Measurements from ENCODE around the gene COL25A1. TPM values are rescaled to one million over a fixed set of nuclear protein-coding genes. Genes with fewer than 3 reads are reported as not detected.
"Not testable (repeated sequence)": the region's sequence is repeated elsewhere in the genome, so short reads cannot be mapped to it uniquely, and the experiment has no call there.

Gene COL25A1
- total RNA-seq, 1 donor from 2014 or later: 2.5 TPM

DNA sequence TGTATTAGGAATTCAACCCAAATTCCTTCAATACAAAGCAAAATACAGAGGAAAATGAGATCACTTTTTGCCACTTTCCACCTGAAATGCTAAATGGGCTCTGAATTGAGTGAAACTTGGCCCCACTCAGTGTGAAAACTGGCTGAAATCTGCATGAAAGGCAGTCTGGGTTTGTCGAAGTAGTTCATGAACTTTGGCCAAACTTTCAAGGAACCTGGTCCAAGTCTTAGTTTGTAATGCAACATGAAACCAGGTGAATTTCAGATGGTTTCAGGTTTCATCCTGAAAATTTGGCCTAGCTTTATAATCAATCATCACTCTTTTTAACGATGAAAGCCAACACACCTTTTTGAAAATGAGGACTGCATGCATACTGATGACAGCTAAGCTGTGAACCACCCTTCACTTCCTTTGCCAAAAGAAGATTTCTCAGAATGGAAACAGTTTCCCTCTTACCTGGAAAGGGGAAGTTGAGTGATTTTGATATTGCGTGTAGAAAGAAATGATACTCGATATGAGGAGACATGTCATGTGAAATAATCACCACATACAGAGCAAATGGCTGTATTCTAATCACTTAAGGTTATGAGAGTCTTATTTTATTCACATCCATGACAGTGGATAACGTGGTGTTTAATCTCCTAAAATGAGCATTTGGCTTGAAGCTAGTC lies 329.7 kb downstream of the COL25A1 start:
- no peak for DNase-seq (ENCODE audit: low spot score)
- ATAC-seq: no peak

DNA sequence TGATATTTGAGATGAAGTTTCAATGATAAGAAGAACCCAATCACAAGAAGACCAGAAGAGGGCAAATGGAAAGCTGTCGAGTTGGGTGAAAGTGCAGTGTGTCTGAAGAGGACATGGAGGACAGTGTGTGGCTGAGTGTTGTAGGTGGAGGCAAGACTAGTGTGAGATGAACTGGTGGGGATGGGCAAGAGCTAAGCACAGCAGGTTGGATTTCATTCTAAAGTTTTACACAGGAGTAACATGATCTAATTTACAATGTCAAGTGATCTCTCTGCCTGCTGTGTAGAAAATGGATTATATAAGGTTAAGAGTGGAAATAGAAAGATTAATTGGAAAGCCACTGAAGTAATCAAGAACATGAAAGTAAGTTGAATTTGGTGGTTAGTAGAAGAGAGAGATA lies 331.0 kb downstream of the COL25A1 start:
- ATAC-seq: no peak
- DNase-seq (ENCODE audit: low spot score): no peak

DNA sequence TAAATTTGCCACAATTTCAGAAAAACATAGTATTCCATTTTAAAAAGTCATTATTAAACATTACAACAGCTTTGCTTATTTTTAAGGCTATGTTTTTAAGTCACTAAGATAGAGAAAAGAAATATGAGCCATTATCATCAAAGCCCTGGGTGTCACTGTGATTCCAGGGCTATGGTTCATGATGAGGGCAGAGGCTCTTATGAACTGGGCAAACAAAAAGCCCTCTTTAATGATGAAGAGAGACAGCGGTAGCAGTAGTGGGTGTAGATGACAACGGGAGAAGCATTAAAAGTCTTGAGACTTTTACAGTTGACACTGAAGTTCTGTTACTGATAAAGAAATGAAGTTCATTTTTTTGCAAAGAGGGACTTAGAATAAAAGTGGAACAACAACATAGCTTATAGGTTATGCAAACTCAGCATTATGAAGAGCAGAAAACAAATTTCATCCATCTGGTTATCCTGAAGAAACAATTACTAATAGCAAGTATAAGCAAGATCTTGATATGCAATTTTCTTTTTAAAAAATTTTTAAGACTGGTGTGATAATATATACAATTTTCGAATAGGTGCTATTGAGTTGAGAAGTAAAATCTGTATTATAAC lies 336.9 kb downstream of the COL25A1 start:
- no peak for DNase-seq (ENCODE audit: low spot score)

DNA sequence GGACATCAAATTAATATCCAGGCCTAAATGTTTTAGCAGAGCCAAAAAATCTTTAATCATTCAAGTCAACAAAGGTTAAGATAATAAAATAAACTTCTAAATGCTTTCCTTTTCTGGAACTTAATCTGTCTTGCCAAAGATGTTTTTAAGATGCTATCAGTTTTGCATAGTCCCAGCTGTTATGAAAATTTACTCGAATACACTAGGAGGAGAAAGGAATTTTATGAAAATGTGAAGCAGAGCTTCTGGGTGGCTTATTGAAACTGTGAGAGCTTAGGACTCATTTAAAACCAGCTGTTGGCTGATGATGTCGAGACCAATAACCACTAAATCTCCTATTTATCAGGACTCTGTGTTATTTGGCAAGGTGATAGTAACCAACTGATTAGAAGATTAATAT lies 337.4 kb downstream of the COL25A1 start:
- DNase-seq (ENCODE audit: low spot score) (no peak), ATAC-seq (no peak)

More for the DNA sequence above, 336.9 kb downstream of the COL25A1 start:
- ATAC-seq: no peak

DNA sequence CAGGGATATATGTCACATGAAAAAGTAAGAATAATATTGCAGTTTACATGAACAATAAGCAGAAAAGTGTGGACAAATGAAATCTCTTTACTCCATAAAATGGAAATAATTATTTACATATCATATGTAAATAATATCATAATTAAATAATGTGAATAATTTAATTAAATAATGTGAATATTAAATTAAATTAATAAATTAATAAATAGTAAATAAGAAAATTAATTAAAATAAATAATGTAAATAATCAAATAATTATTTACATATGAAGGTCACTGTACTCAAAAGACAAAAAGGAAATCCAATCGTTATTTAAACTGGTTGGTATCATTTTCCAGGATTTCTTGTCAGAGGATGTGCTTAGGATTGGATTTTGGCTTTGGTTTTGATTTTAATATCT lies 338.5 kb downstream of the COL25A1 start:
- DNase-seq (ENCODE audit: low spot score): no peak
- no peak for ATAC-seq

DNA sequence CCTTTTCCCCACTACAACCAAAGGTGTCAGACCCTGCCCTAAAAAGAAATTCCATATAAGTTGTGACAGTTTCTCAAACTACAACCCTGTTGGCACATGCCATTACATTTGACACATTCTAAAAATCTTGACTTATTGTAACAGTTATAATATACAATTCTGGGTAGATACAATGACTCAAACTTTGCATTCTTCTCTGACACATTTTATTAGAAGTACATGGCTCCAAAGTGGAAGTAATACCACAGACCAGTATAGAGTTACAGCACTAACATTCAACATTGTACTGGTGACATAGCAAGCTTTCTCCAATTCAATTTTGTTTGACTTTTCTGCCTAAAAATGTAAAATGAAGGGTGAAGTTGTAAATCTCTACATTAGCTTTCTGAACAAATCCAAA lies 343.0 kb downstream of the COL25A1 start:
- ATAC-seq: no peak
- DNase-seq (ENCODE audit: low spot score): no peak

DNA sequence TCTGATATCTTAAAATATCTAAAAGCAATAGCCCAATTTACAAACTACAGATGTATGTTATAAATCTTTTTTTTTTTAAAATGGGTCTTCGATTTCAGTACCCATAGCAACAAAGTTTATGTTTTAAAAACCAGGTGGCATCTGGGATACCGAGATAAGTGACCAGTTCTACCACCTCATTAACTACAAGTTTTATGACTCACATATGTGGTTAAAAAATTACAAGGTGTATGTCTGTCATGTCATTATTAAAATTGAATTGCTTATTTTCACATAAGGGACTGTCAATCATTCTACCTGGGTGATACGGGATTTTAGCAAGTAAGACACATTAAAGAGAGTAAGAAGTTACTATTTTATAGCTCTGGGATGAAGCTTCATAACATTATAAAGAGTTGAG lies 347.6 kb downstream of the COL25A1 start:
- ATAC-seq: no peak
- DNase-seq (ENCODE audit: low spot score): no peak

DNA sequence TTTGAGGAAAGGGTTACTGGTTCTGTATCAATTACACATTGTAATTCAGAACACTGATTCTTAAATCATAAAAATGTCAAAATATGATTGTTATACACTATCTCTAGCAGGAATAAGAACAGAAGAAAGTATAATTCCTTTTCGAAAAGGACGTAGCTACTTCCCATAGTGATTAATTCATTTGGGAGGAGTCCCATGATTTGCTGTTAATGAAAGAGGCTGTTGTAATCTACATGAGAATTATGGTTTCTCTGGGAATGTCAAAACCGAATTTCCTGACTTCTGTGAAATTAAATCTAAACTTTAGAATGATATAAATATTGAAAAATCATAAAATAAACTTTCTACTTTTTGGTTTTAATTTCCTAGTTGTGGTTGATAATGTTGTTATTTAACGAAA lies 348.5 kb downstream of the COL25A1 start:
- no peak for ATAC-seq
- DNase-seq (ENCODE audit: low spot score): no peak

DNA sequence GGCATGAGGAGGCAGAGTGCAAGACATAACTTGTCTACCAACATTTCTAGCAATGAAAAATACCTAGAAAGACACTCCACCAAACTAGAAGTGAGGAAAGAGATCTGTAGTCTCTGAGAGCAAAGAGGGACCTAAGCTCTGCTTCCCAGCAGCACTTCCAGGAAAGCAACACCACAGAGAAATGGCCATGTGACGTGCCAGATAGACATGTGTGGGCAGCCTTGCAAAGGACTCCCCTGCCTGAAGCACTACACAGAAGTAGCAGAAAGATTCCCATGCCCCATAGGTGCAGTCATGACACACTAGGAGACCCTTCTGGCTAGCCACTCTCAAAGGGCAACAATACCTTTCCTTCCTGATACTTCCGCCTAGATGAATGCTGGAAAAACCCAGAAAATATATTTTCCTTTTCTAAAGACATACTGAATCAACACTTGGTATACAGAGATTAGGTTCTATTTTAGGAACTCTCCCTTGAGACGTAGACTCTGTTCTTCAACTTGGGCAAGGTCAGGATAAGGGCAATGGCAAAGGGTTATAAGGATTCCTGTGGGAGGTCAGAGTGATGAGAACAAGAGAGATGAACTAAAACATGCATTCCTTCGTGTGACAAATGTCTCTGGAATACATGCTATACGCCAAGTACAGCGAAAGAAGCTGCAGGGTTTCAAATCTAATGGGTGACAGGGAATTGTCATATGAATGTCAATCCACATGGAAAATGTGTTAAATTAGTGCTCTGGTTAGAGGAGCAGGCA lies 352.1 kb downstream of the COL25A1 start:
- DNase-seq (ENCODE audit: low spot score) (no peak), ATAC-seq (no peak)

DNA sequence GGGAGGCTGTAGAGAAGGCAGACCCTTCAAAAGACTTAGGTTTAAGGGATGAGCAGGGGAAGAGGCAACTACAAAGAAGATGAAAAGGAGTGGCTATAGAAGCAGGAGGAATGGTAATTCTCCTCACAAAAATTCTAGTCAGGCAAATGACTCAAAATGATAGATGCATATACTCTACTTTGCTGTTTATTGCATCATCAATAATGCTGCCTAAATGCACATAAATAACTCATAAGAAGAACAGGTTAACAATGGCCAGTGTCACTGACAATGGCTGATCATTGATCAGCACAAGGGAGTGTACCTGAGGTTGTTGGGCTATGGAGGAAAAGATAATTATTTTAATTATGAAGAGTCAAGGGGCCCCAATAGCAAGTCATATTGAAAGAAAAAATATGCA lies 354.9 kb downstream of the COL25A1 start:
- ATAC-seq: no peak
- DNase-seq (ENCODE audit: low spot score): no peak

DNA sequence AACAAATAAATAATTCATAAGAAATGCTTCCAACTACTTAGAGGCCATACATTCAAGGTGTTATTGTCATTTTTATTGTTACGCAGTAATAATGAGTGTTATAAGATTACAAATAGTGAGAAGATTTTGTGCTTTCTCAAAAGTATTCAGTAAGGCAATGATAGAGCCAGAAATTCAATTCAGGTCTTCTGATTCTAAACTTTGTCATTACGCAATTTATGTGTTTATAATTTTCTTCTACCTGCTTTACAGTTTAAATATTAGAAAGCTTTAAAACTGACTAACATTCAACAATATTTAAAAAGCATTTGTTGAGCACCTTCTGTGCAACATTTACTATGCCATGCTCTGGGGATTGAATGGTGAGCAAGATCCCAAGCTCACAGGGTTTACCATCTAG lies 356.2 kb downstream of the COL25A1 start:
- DNase-seq (ENCODE audit: low spot score) (no peak), ATAC-seq (no peak)

DNA sequence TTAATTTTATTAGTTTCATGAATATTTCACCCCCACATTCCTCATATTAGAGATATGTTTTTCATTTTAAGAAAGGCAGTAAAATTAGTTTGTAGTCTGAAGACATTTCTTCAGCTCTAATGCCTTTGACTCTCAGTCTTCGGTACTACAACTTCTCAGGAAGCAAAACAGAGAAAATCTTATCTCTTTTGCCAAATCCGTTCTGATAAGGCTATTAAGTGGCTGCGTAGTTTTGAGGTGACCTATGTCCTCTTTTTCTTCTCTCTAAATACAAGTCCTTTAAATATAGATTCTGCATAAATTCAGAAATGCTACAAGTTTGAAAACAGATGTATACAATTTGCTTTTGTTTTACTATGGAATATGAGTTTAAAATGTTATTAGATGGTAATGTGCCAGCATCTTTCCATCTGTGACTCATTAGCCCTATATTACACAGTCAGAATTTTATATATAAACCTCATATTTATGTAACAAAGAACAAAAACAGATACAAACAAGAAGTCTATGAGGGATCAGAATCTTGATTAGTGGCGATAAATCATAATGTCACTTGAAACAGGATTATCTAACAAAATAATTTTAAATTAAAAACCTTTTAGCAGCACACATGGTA lies 358.4 kb downstream of the COL25A1 start:
- no peak for ATAC-seq
- no peak for DNase-seq (ENCODE audit: low spot score)

DNA sequence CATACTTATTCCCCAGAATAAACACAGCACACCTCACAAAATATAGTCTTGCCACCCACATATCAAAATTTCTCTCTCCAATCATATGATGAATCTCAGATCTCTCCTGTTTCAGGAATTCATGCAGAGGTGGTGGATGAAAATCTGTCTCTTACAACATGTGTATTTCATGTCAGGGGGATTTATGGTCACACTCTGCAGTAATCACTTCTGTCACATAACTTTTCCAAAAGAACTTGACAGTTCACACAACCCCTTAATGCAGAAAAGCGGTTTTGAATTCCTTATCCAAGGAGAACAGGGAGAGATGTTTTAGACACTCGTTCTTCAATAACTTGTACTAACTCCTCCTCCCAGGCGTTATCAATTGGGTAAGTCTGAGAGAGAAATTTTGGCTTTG lies 359.1 kb downstream of the COL25A1 start:
- DNase-seq (ENCODE audit: low spot score) (no peak), ATAC-seq (no peak)

DNA sequence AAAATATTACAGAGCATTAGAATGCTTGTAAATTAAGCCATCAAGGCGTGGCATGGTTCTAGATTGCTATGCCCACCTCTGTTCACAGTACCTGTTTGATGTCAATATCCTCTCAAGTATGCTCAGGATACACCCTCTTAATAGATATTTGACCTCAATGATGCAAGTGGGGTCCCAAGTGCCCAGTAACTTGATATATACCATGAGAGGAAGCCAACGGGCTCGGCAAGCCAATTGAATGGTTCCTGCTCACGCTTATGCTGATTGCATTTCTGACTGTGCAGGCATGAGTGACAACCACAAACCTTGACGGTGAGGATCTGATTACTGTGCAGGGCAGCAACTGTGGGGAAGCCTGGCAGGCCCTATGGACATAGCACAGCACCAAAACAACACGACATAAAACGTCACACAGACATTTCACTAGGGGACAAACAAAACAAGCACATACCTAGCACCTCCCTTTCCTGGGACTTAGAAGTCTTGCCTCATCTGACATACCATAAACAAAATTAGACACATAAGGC lies 360.5 kb downstream of the COL25A1 start:
- no peak for ATAC-seq
- DNase-seq (ENCODE audit: low spot score): no peak

DNA sequence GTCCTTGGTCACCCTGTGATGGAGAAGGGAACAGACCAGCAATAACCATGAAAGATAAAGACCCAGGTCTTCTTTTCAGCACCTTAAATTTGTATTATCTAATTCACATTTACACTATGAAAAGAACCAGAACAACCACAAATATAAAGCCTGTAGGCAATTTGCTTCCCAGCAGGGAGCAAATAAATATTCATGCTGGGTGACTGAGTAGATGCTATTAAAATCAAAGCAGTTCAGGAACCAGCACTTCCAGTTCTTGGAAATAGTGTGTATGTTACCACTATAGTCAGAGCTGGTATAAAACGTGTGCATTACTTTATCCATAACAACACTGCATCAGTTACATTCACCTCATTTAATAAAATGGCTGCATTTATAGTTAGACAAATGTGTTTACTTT lies 361.8 kb downstream of the COL25A1 start:
- ATAC-seq (no peak), DNase-seq (ENCODE audit: low spot score) (no peak)

DNA sequence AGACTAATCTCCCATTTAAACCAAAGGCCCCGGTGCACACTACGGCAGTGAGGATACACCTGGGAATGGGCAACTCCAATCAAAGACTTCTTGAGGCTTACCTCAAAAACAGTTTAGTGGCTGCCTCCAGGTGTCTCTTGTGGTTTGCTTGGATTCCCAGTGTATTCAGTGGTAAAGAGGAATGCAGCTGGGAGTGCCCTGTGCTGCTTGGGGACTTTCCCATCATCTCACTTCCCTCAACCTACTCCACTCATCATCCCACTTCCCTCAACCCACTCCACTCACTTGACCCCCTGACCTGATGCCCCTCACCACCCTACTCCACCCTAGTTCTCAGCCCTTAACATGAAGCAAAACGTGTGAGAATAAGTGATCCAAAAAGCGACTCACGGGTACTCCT lies 362.3 kb downstream of the COL25A1 start:
- ATAC-seq: no peak
- no peak for DNase-seq (ENCODE audit: low spot score)

DNA sequence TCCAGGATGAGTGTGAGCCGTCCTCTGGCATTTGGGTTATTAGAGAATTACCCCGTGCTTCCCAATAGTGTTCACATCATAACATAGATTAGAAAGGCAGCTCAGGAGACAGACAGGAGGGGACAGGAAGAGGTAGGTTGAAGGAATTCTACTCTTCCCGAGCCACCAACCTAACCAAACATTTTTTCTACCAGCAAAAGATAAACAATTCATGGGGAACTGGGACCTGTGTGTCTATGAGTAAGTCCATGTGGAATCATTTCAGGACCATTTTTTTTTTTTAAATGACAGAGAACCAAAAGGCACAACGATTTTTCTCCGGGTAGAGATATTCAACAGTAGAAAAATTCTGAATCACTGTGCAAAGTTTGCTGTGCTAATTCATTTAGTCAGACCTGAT lies 365.4 kb downstream of the COL25A1 start:
- ATAC-seq: no peak

DNA sequence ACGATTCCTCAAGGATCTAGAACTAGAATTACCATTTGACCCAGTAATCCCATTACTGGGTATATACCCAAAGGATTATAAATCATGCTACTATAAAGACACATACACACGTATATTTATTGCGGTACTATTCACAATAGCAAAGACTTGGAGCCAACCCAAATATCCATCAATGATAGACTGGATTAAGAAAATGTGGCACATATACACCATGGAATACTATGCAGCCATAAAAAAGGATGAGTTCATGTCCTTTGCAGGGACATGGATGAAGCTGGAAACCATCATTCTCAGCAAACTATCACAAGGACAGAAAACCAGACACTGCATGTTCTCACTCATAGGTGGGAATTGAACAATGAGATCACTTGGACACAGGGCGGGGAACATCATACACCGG lies 368.5 kb downstream of the COL25A1 start:
- not testable (repeated sequence) for ATAC-seq; DNase-seq (ENCODE audit: low spot score)

More for the DNA sequence above, 365.4 kb downstream of the COL25A1 start:
- DNase-seq (ENCODE audit: low spot score): no peak

DNA sequence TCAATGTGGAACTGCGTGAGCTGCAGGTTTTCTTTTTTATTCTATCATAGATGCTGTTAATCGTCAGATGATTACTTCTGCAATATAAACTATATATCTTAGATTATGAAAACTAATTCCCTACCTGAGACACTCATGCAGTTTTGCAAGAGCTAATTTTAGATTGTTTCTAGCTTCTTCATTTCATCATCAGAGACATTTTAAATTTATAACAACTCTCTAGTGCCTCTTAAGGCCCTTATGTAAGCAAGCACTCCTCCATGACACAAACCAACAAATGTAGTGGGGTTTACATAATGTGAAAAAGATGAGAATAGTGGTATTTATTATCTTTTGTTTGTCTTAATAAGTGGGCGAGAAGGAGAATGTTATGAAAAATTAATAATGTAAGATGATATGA lies 369.4 kb downstream of the COL25A1 start:
- no peak for DNase-seq (ENCODE audit: low spot score)
- no peak for ATAC-seq

DNA sequence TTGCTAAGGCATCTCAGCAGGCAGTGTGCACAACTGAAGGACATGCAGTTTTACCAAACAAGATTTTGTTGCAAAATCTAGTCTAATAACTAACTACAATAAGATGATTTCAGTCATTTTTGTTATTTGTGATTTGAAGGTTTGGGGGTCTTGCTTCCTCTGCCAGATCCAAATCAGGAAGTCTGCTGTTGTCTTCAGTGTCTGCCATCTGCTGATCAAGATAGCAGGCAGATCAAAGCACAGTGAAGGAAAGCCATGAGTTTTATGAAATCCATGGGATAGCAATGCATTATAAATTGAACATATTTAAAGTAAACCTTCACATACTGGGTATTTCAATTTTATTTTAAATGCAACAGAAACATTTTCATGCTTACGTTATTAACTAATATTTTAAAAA lies 370.5 kb downstream of the COL25A1 start:
- DNase-seq (ENCODE audit: low spot score): no peak
- ATAC-seq: no peak

DNA sequence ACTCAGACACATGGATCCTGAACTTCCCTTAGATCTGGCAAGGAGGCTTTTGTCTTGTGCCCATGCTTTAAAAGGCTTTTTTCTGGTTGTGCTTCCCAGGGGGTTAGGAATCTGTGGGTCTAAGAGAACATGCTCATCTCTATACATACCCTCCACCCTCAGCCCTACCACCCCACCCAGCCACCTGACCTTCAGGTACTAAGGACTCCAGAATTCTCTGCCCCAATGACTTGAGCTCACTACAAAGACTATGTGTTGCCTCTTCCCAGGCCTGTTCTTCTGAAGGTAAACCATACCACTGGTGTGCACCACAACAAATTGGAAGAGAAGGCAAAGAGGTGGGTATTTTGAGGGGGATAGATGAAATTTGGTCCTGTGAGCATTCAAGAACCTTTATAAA lies 372.3 kb downstream of the COL25A1 start:
- no peak for DNase-seq (ENCODE audit: low spot score)
- ATAC-seq: no peak

DNA sequence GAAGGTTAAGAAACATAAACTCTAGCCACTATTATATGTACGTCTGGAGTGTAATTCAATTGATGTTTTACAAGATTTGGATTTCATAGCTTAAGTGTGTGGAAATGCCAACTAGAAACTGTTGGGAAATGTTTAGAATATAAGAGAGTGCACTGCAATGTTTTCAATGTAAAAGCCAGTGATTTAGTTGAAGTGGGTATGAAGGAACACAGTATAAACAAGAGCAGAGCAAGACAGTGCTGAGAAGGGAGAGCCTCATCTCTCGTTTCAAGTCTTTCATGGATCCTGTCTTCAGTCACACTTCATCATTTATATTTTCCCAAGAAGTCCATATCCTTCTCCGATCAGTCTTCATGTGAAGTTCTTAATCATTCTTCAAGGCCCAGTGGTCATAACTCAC lies 375.7 kb downstream of the COL25A1 start:
- ATAC-seq (no peak), DNase-seq (ENCODE audit: low spot score) (no peak)

Data from left lobe of liver (tissue), 2 donors.